ENCODE data around the gene CACNA2D3.

Gene CACNA2D3

GRCh38 chr3:54756330-54756731 is 634.0 kb downstream of the CACNA2D3 start:
- no peak for DNase-seq
- no peak for TF ChIP-seq CTCF (IDR thresholded peaks at IDR 0.05; ENCODE audit: low read depth, low read length)
- H3K36me3 ChIP-seq = no peaks in the 10 kb centered on the region
- no peaks in the 10 kb centered on the region for H3K9me3 ChIP-seq (ENCODE audit: severe bottlenecking)
- H3K27ac ChIP-seq = no peak overlapping the region
- H3K27me3 ChIP-seq (ENCODE audit: insufficient read depth, low read depth, severe bottlenecking) = no peaks in the 10 kb centered on the region
- H3K4me3 ChIP-seq (ENCODE audit: low read depth, low read length) = no peak overlapping the region

GRCh38 chr3:54758461-54758860 is 636.1 kb downstream of the CACNA2D3 start:
- no peak for TF ChIP-seq CTCF (IDR thresholded peaks at IDR 0.05; ENCODE audit: low read depth, low read length)
- Histone ChIP-seq H3K4me3 (ENCODE audit: low read depth, low read length) (no peak overlapping the region), H3K27ac (no peak overlapping the region), H3K36me3 (no peaks in the 10 kb centered on the region), H3K9me3 (ENCODE audit: severe bottlenecking) (no peaks in the 10 kb centered on the region), H3K27me3 (ENCODE audit: insufficient read depth, low read depth, severe bottlenecking) (no peaks in the 10 kb centered on the region)
- no peak for DNase-seq

GRCh38 chr3:54759166-54759565 is 636.8 kb downstream of the CACNA2D3 start:
- TF ChIP-seq CTCF (IDR thresholded peaks at IDR 0.05; ENCODE audit: low read depth, low read length) = no peak
- no peak overlapping the region for H3K4me3 ChIP-seq (ENCODE audit: low read depth, low read length)

GRCh38 chr3:54760201-54760600 is 637.8 kb downstream of the CACNA2D3 start:
- no peak for DNase-seq
- Histone ChIP-seq H3K4me3 (ENCODE audit: low read depth, low read length) (no peak overlapping the region), H3K36me3 (no peaks in the 10 kb centered on the region), H3K27me3 (ENCODE audit: insufficient read depth, low read depth, severe bottlenecking) (no peaks in the 10 kb centered on the region), H3K9me3 (ENCODE audit: severe bottlenecking) (no peaks in the 10 kb centered on the region), H3K27ac (no peak overlapping the region)
- TF ChIP-seq CTCF (IDR thresholded peaks at IDR 0.05; ENCODE audit: low read depth, low read length) = no peak

More at GRCh38 chr3:54759166-54759565, 636.8 kb downstream of the CACNA2D3 start:
- Histone ChIP-seq H3K27me3 (ENCODE audit: insufficient read depth, low read depth, severe bottlenecking) (no peaks in the 10 kb centered on the region), H3K36me3 (no peaks in the 10 kb centered on the region), H3K27ac (no peak overlapping the region), H3K9me3 (ENCODE audit: severe bottlenecking) (no peaks in the 10 kb centered on the region)
- DNase-seq = no peak

- no peaks in the 10 kb centered on the region for H3K9me3 ChIP-seq (ENCODE audit: severe bottlenecking)
- TF ChIP-seq CTCF (IDR thresholded peaks at IDR 0.05; ENCODE audit: low read depth, low read length) = no peak
- H3K27me3 ChIP-seq (ENCODE audit: insufficient read depth, low read depth, severe bottlenecking) = no peaks in the 10 kb centered on the region
These were observed 639.3 kb downstream of the CACNA2D3 start for GRCh38 chr3:54761637-54762036.

GRCh38 chr3:54764911-54765310 is 642.6 kb downstream of the CACNA2D3 start:
- no peak overlapping the region for H3K4me3 ChIP-seq (ENCODE audit: low read depth, low read length)
- TF ChIP-seq CTCF (IDR thresholded peaks at IDR 0.05; ENCODE audit: low read depth, low read length) = no peak

More at GRCh38 chr3:54761637-54762036, 639.3 kb downstream of the CACNA2D3 start:
- Histone ChIP-seq H3K36me3 (no peaks in the 10 kb centered on the region), H3K4me3 (ENCODE audit: low read depth, low read length) (no peak overlapping the region), H3K27ac (no peak overlapping the region)
- DNase-seq = no peak

More at GRCh38 chr3:54764911-54765310, 642.6 kb downstream of the CACNA2D3 start:
- no peaks in the 10 kb centered on the region for H3K27me3 ChIP-seq (ENCODE audit: insufficient read depth, low read depth, severe bottlenecking)
- DNase-seq = no peak
- H3K9me3 ChIP-seq (ENCODE audit: severe bottlenecking) = no peaks in the 10 kb centered on the region
- no peaks in the 10 kb centered on the region for H3K36me3 ChIP-seq
- H3K27ac ChIP-seq = no peak overlapping the region

Measured in WERI-Rb-1 (cell line).